LNCAP (cell line): ENCODE results near the gene ZBTB20.

Experiments
- CTCF ChIP-seq: fragments of 450-650 bp; IDR thresholded peaks from 2 replicates; pipeline ENCODE4 v1.5.1; 2017; ENCODE audit warnings: mild to moderate bottlenecking

The ZBTB20 gene

GRCh38 chr3:114590309-114591047, 556.6 kb downstream of the ZBTB20 start:
- TF ChIP-seq CTCF = no peak

GRCh38 chr3:114587986-114588385, 559.1 kb downstream of the ZBTB20 start:
- TF ChIP-seq CTCF = no peak

GRCh38 chr3:114586119-114586518, 561.0 kb downstream of the ZBTB20 start:
- no peak for TF ChIP-seq CTCF

- no peak for TF ChIP-seq CTCF
Measured at GRCh38 chr3:114585687-114586086, 561.4 kb downstream of the ZBTB20 start.

GRCh38 chr3:114584734-114585371, 562.2 kb downstream of the ZBTB20 start:
- no peak for TF ChIP-seq CTCF

GRCh38 chr3:114582929-114583328, 564.2 kb downstream of the ZBTB20 start:
- TF ChIP-seq CTCF = no peak

- no peak for TF ChIP-seq CTCF
Measured at GRCh38 chr3:114572364-114573062, 574.6 kb downstream of the ZBTB20 start.
